Measurements from ENCODE around the gene CDC42EP1. TPM values are rescaled to one million over a fixed set of nuclear protein-coding genes. Genes with fewer than 3 reads are reported as not detected.

Gene CDC42EP1
- total RNA-seq, 1 experiment from 2014 or later: 12.7 TPM

DNA sequence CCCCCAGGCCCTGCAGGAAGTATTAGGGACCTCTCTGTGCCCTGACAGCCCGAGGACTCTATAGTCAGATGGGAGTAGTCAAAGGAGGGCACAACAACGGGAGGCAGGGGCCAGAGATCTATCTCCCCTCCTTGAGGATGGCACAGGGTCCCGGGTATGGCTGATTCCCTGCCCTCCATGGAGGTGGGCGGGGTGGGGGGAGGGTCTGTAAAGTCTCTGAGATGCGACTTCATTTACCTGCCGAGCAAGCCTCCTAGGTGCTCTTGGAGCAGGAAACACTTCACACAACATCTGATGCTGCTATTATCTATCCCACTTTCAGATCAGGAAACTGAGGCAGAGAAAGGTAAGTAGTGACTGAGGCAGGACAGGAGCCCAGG is 769 bp upstream of the CDC42EP1 start (continued):
- no peak for TF ChIP-seq NR2C2 (CRISPR knock-in tag; IDR thresholded peaks at IDR 0.05)

GRCh38 chr22:37560608-37561211 is 430 bp downstream of the CDC42EP1 start:
- ChIA-PET POLR2A (interaction anchor here (1.0 to 1.5 kb wide), 5 partner anchors 8 to 48 kb away, joined by 3 to 14 read pairs (median 4); partner anchors contain the start of gene GGA1), CTCF (interaction anchor here (0.8 to 20.7 kb wide), 10 partner anchors 10 to 216 kb away, joined by 3 to 728 read pairs (median 10); partner anchors contain the start of gene PDXP)
- Mint-ChIP-seq H3K4me3 (peak overlapping the region; percentile 73), H3K36me3 (no peaks in the 10 kb centered on the region), H3K27ac (no peak overlapping the region), H3K9me3 (no peaks in the 10 kb centered on the region), H3K27me3 (ENCODE audit: low read depth) (peaks cover 58% of the 10 kb centered on the region), H3K4me1 (peaks cover 56% of the 10 kb centered on the region)
- DNase-seq (ENCODE audit: low spot score): no peak
- no peak for ATAC-seq
- TF ChIP-seq ZNF423 (CRISPR knock-in tag; IDR thresholded peaks at IDR 0.05) (peak; percentile 66), GABPB1 (CRISPR knock-in tag; IDR thresholded peaks at IDR 0.05) (peak; percentile 30; the same call in 1 of the 2 replicates), SP1 (CRISPR knock-in tag; conservative IDR thresholded peaks at IDR 0.05) (0 out of 2 replicates have a peak, but pooled peaks have one; percentile 22), OVOL2 (CRISPR knock-in tag; IDR thresholded peaks at IDR 0.05; ENCODE audit: borderline replicate concordance) (no peak), FOXK1 (CRISPR knock-in tag; IDR thresholded peaks at IDR 0.05) (0 out of 2 replicates have a peak, but pooled peaks have one; percentile 18), PRDM15 (CRISPR knock-in tag; IDR thresholded peaks at IDR 0.05) (no peak)

- POLR2A ChIA-PET: interaction anchor here (0.6 to 1.5 kb wide), 5 partner anchors 9 to 1645 kb away, joined by 4 to 14 read pairs (median 6); no protein-coding TSS in a partner anchor
- TF ChIP-seq CTCF (IDR thresholded peaks at IDR 0.05) (peak; percentile 75), ETV6 (CRISPR knock-in tag; IDR thresholded peaks at IDR 0.05) (no peak), NFYB (CRISPR knock-in tag; conservative IDR thresholded peaks at IDR 0.05; ENCODE audit: low read depth) (no peak), ARID4B (CRISPR knock-in tag; IDR thresholded peaks at IDR 0.05; ENCODE audit: borderline replicate concordance) (no peak), GABPB1 (CRISPR knock-in tag; IDR thresholded peaks at IDR 0.05) (peak; percentile 99), ZNF281 (CRISPR knock-in tag; IDR thresholded peaks at IDR 0.05) (peak; percentile 59; the same call in 1 of the 2 replicates), TEAD4 (CRISPR knock-in tag; IDR thresholded peaks at IDR 0.05) (no peak), JAZF1 (CRISPR knock-in tag; IDR thresholded peaks at IDR 0.05) (no peak)
- TF ChIP-seq, protein P1, sequence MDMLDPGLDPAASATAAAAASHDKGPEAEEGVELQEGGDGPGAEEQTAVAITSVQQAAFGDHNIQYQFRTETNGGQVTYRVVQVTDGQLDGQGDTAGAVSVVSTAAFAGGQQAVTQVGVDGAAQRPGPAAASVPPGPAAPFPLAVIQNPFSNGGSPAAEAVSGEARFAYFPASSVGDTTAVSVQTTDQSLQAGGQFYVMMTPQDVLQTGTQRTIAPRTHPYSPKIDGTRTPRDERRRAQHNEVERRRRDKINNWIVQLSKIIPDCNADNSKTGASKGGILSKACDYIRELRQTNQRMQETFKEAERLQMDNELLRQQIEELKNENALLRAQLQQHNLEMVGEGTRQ (CRISPR knock-in tag; IDR thresholded peaks at IDR 0.05): 0 out of 2 replicates have a peak, but pooled peaks have one; percentile 41
- TF ChIP-seq, protein P2, sequence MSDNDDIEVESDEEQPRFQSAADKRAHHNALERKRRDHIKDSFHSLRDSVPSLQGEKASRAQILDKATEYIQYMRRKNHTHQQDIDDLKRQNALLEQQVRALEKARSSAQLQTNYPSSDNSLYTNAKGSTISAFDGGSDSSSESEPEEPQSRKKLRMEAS (CRISPR knock-in tag; IDR thresholded peaks at IDR 0.05): peak; percentile 99
These were observed 1.1 kb downstream of the CDC42EP1 start for GRCh38 chr22:37561212-37562048.

More at GRCh38 chr22:37561212-37562048, 1.1 kb downstream of the CDC42EP1 start:
- CTCF ChIA-PET: interaction anchor here (0.5 to 20.7 kb wide), 28 partner anchors 9 to 390 kb away, joined by 3 to 728 read pairs (median 4); partner anchors contain the start of genes ANKRD54, GGA1, LGALS2 and PDXP
- peaks cover 48% of the 10 kb centered on the region for H3K4me1 Mint-ChIP-seq
- no peak overlapping the region for H3K27ac Mint-ChIP-seq
- no peaks in the 10 kb centered on the region for H3K9me3 Mint-ChIP-seq
- H3K36me3 Mint-ChIP-seq: no peaks in the 10 kb centered on the region
- peak; percentile 95 for DNase-seq (ENCODE audit: low spot score)
- peaks cover 52% of the 10 kb centered on the region for H3K27me3 Mint-ChIP-seq (ENCODE audit: low read depth)
- H3K4me3 Mint-ChIP-seq: peak overlapping the region; percentile 73
- peak; percentile 53 for ATAC-seq

All from WTC11 (cell line).